HG03064 (cell line): ENCODE data around the gene ALDH16A1.

Experiments used
- ATAC-seq: cut with Tn5 transposase; IDR thresholded peaks from one replicate; pipeline ENCODE4 v1.9.1; 2021; ENCODE audit warnings: low read depth; ENCODE audit not compliant: unreplicated experiment

Gene ALDH16A1

DNA sequence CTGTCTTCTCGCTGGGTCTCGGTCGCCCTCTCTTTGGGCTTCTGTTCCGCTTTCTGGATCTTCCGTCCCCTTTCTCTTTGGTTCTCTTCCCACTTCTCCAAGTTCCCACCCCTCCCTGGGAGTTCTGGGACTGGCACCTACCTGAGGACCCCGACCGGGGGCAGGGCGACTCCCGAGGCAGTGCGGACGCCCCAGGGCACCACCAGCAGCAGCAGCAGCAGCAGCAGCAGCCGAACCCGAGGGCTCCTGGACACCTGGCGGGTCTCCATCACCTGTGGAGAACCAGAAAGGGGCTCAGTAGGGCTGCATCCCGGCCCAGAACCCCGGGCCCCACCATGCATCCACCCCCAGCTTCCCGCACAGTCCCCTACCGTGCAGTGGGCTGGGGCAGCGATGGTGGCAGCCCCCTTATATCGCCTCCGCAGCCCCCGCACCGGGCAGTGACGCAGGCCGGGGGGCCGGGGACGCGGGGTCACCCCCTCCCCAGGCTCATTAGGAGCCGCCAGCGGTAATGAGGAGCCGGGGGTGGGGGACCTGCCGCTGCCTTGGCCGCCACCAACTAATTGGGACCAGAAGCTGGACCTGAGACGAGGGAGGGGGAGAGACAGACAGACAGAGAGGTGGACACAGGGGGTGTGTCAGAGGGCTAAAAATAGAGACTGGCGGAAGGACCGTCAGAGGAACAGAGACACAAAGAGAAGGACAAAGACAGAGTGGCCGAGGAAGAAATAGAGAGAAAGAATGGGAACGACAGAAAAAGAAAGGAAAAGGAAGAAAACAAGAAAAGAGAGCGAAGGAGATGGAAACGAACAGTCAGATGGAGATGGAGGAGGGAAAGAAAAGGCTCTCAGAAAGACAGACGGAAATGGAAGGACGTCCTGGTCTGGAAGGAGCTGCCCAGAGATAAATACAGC, 29.7 kb upstream of the ALDH16A1 start, which contains the start of gene PTH2:
Gene PTH2, minus strand, starts transcription at position 371 of the 914 bp plus-strand sequence. Its CDS starts 102 bp downstream, at position 269.
- no peak for ATAC-seq

GRCh38 chr19:49423985-49424303, 29.1 kb upstream of the ALDH16A1 start:
- no peak for ATAC-seq

DNA sequence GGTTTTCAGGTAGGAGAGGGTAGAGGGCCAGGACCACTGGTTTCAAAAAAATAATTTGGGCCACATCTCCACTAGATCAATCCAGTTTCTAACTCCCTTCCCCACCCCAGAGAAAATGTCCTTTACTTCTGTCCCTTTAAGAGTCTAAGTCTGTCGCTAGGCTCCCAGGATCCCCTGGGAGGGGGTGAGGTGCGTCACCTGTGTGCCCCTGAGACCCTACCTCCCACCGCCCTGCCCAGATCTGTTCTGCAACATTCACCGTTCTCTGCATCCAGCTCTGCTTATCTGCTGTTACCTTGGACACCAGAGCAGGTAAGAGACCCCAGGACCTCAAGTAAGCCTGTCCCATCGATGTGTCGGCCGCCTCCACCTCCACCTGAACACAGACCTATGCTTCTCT, 27.8 kb upstream of the ALDH16A1 start, which contains the start of gene GFY:
Gene GFY, plus strand, starts transcription at position 211 of the 400 bp plus-strand sequence. CDS start 1,043 bp downstream, outside the sequence.
- ATAC-seq: no peak

- ATAC-seq: no peak
Measured at GRCh38 chr19:49425922-49426592, 27.0 kb upstream of the ALDH16A1 start.

DNA sequence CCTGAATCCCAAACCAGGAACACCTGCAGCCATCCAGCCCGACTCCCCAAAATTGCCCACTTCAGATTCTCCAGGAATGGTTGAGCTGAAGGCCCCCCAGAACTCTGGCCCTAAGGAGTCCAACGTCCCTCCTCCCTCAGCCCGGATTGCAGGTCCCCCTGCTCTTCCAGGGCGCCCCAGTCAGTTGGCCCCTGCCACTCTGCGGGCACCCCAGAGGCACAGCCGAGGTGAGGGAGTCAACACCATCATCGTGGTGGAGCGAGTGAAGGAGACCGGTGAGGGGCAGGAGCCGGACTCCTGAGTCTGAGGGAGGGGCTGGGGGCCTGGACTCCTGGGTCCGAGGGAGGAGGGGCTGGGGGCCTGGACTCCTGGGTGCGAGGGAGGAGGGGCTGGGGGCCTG, 25.7 kb upstream of the ALDH16A1 start:
- ATAC-seq: no peak

GRCh38 chr19:49427855-49428546, 25.0 kb upstream of the ALDH16A1 start:
- no peak for ATAC-seq

- ATAC-seq: no peak
Measured at GRCh38 chr19:49428547-49429451, 24.2 kb upstream of the ALDH16A1 start.

DNA sequence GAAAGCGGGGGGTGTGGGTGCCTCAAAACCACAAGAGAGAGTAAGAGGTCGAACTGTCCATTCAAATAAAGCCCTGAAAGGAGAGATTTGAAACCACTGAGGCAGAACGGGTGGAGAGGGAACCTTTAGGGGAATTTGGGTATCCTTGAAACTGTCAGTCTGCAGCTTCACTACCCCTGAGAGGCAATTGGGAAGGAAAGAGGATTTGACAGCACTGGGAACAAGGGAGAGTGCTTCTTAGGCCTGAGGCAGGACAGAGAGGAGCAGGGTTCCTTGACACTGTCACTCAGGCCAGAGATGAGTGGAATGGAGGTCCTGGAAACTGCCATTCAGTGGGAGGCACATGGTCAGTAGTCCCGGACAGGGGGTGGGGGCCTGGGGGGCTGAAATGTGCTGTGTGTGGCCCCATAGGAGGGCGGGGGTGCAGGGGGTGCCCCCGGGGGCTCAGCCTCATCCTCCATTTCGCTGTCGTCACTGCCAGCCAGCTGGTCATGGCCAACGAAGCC, 22.8 kb upstream of the ALDH16A1 start:
- no peak for ATAC-seq

DNA sequence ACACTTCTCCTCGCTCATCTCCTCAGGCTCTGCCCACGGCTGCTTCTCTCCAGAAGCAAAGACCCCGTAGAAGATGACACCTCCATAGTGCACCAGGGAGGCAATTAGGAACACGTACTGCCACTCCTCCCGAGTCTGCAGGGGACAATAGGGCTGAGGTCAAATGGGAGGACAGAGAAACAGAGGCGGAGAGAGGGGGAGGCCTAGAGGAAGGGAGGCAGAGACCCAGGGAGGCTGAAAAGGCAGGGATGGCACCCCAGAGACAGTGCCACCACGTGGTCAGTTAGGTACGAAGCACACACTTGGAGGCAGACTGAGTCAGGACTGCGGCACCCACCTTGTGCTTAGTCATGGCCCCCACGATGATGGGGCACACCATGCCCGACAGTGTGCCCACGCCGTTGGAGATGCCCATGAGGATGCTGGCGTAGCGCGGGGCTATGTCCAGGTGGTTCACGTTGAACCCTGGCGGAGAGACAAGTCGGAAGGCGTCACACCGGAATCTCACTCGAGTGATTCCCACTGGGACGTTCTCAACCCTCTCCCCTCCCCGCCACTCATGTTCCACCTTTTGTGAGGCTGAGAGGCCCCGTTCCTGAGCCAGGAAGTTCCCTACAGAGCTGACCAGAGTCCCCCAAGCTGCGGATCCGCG, 22.2 kb upstream of the ALDH16A1 start:
- no peak for ATAC-seq

- no peak for ATAC-seq
Measured at GRCh38 chr19:49431330-49431749, 21.7 kb upstream of the ALDH16A1 start.

- no peak for ATAC-seq
Measured at GRCh38 chr19:49432141-49433073, 20.6 kb upstream of the ALDH16A1 start.

- ATAC-seq: no peak
Measured at GRCh38 chr19:49433240-49433901, 19.7 kb upstream of the ALDH16A1 start.

DNA sequence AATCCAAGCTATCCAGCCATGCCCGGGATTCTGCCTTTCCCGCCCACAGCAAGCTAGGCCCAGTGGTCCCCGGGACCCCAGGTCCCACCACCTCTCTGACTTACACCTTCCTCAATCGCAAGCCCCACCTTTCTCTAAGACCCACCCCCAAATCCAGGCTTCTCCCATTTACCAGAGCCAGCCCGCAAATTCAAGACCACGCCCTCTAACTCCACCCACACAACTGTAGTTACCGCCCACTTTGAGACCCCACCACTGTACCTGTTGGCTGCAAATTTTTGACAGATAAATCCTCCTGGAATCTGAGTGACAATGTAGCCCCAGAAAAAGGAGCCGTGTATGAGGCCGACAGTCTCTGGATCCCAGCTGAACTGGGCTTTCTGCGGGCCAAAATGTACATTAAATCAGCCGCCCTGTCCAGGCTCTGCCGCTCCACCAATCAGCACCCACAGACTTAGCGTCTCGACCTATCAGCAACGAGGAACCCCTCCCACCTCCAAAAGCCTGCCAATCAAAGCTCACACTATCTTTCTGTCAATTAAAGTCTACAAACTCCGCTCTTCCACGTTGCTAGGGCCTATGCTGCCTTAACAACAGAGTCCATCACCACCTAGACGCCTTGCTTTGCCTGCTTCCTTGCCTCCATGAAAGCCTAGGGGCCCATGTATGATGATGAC, 18.0 kb upstream of the ALDH16A1 start:
- ATAC-seq: no peak

- no peak for ATAC-seq
Measured at GRCh38 chr19:49435670-49436069, 17.4 kb upstream of the ALDH16A1 start.

DNA sequence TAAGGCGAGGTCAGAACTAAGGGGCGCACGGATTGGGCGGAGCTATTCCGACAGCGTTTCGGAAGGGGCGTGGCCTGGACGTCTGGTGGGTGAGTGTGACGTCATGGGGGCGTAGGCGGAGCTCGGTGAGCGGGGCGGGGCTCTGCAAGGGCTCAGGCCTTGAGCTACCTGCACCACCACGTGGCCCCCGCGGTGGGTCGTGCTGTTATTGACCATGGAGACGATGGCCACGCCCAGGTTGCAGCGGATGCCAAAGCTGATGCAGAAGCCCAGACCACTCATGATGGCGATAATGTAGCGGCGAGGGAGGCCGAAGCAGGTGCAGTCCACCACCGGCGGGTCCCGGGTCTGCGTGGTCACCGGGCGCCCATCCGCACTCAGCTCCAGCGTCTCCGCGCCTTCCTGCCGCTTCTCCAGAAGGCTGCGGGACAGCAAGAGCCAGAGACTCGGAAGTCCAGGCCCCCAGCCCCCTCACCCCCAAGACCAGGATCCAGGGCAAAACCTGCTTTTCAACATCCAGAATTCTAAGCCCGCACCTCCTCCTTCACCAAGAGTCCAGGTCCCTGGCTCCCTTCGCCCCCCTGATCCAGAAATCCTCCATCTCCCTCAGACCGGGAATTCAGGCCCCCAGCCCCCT, 16.5 kb upstream of the ALDH16A1 start:
- ATAC-seq: no peak

- no peak for ATAC-seq
Measured at GRCh38 chr19:49437231-49437630, 15.8 kb upstream of the ALDH16A1 start.

DNA sequence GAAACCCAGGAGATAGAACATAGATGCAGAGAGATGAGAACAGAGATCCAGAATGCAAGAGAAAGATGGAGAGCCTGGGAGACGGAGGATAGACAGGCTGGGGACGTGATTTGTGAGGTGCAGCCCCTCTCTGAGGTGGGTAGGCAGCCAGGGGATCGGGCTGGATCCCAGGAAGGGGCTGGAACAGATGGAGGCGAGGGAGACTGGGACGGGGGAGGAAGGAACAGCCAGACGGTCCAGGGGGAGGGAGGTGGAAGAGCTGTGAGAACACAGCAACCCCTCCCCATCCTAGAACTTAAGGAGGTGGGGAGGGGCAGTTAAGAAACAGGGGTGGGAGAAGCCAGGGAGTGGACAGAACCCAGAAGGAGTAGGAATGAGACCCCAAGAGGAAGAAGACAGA, 14.8 kb upstream of the ALDH16A1 start:
- no peak for ATAC-seq
